ENCODE results near the gene SMG6. TPM values are rescaled to one million over a fixed set of nuclear protein-coding genes. Genes with fewer than 3 reads are reported as not detected.
A peak's percentile ranks its signal among the peaks of the same experiment; 100 is the strongest.

Gene SMG6
- total and polyA plus RNA-seq, 2 donors (not counting 1 experiment from before 2014, with no cell fraction given), result 10.6 to 35.5 TPM

GRCh38 chr17:2060385-2060658 lies 243.3 kb downstream of the SMG6 start:
- Histone ChIP-seq H3K9me3 (ENCODE audit: control extremely low read depth in 1 of 3, control insufficient read depth in 2 of 3, insufficient read depth in 1 of 3, low read length in 2 of 3) (peaks cover 0 to 6% (median 0%) of the 10 kb centered on the region in 3 donors), H3K79me2 (ENCODE audit: control insufficient read depth, insufficient read depth, low read length) (no peaks in the 10 kb centered on the region), H3K4me2 (replicated peaks; ENCODE audit: low read depth, low read length, poor library complexity, severe bottlenecking) (no peak overlapping the region), H3K27ac (ENCODE audit: low read length in 2 of 2) (no peak overlapping the region), H3K4me3 (ENCODE audit: control extremely low read depth in 1 of 5, extremely low read depth in 1 of 5, insufficient read depth in 1 of 5, low read depth in 2 of 5, low read length in 4 of 5) (no peak overlapping the region), H2AFZ (ENCODE audit: insufficient read depth, low read depth, low read length, poor library complexity, severe bottlenecking) (no peak overlapping the region), H3K9ac (ENCODE audit: low read length) (no peak overlapping the region), H4K20me1 (ENCODE audit: control insufficient read depth, insufficient read depth, low read length, poor library complexity, severe bottlenecking) (peaks cover 20% of the 10 kb centered on the region), H3K36me3 (replicated peaks in 1 of 2; ENCODE audit: control extremely low read depth in 1 of 2, control insufficient read depth in 1 of 2, extremely low read depth in 1 of 2, insufficient read depth in 2 of 2, low read length in 1 of 2) (peaks cover 0 to 8% of the 10 kb centered on the region in 2 experiments), H3K4me1 (ENCODE audit: control insufficient read depth in 2 of 2, insufficient read depth in 2 of 2, low read length in 2 of 2) (peaks cover 55% of the 10 kb centered on the region in 2 donors), H3K27me3 (replicated peaks in 1 of 4; ENCODE audit: control extremely low read depth in 1 of 4, control insufficient read depth in 3 of 4, insufficient read depth in 4 of 4, low read length in 3 of 4) (peaks cover 0 to 28% (median 6%) of the 10 kb centered on the region in 4 experiments)
- intact Hi-C loops (cut with micrococcal nuclease), result no loop called here
- ChIA-PET POLR2A (no interaction called here), CTCF (interaction anchor here (1.6 to 8.1 kb wide), 4 partner anchors 9 to 185 kb away, joined by 4 to 330 read pairs (median 54); no protein-coding TSS in a partner anchor)
- Mint-ChIP-seq H3K27me3 (no peaks in the 10 kb centered on the region), H3K9me3 (ENCODE audit: insufficient read depth) (no peaks in the 10 kb centered on the region), H3K4me3 (peak overlapping the region; percentile 39), H3K4me1 (peaks cover 48% of the 10 kb centered on the region), H3K27ac (peak overlapping the region; percentile 2)
- 97% methylated on average over 6 of the region's 6 CpGs for WGBS (ENCODE audit: insufficient coverage)
- TF ChIP-seq CTCF (IDR thresholded peaks at IDR 0.05) (no peak), EZH2 (IDR thresholded peaks at IDR 0.05; ENCODE audit: borderline replicate concordance, insufficient read depth, low read depth, low read length, poor library complexity, severe bottlenecking) (no peak)
- no peak for DNase-seq
- no peak for ATAC-seq (ENCODE audit: low read depth)

GRCh38 chr17:2059547-2060384 lies 243.8 kb downstream of the SMG6 start:
- Histone ChIP-seq H3K79me2 (ENCODE audit: control insufficient read depth, insufficient read depth, low read length) (no peaks in the 10 kb centered on the region), H3K27me3 (replicated peaks in 1 of 4; ENCODE audit: control extremely low read depth in 1 of 4, control insufficient read depth in 3 of 4, insufficient read depth in 4 of 4, low read length in 3 of 4) (peaks cover 0 to 28% (median 6%) of the 10 kb centered on the region in 4 experiments), H3K9ac (ENCODE audit: low read length) (peak overlapping the region; percentile 68), H3K4me1 (ENCODE audit: control insufficient read depth in 2 of 2, insufficient read depth in 2 of 2, low read length in 2 of 2) (peaks cover 50 to 53% of the 10 kb centered on the region in 2 donors), H3K9me3 (ENCODE audit: control extremely low read depth in 1 of 3, control insufficient read depth in 2 of 3, insufficient read depth in 1 of 3, low read length in 2 of 3) (peaks cover 0 to 6% (median 0%) of the 10 kb centered on the region in 3 donors), H3K4me2 (replicated peaks; ENCODE audit: low read depth, low read length, poor library complexity, severe bottlenecking) (peak overlapping the region; percentile 95), H3K36me3 (replicated peaks in 1 of 2; ENCODE audit: control extremely low read depth in 1 of 2, control insufficient read depth in 1 of 2, extremely low read depth in 1 of 2, insufficient read depth in 2 of 2, low read length in 1 of 2) (peaks cover 0 to 8% of the 10 kb centered on the region in 2 experiments), H3K27ac (ENCODE audit: low read length in 2 of 2) (no peak overlapping the region), H3K4me3 (ENCODE audit: control extremely low read depth in 1 of 5, extremely low read depth in 1 of 5, insufficient read depth in 1 of 5, low read depth in 2 of 5, low read length in 4 of 5) (peak overlapping the region in 4 of 5 experiments; percentile 34 to 65 (median 52)), H2AFZ (ENCODE audit: insufficient read depth, low read depth, low read length, poor library complexity, severe bottlenecking) (peak overlapping the region; percentile 66), H4K20me1 (ENCODE audit: control insufficient read depth, insufficient read depth, low read length, poor library complexity, severe bottlenecking) (peaks cover 25% of the 10 kb centered on the region)
- H3K27ac Mint-ChIP-seq, result peak overlapping the region; percentile 59
- CTCF ChIA-PET, result interaction anchor here (1.0 to 8.1 kb wide), 11 partner anchors 10 to 223 kb away, joined by 3 to 330 read pairs (median 4); no protein-coding TSS in a partner anchor
- peaks cover 44% of the 10 kb centered on the region for H3K4me1 Mint-ChIP-seq
- DNase-seq (no peak), ATAC-seq (ENCODE audit: low read depth) (no peak)
- no peaks in the 10 kb centered on the region for H3K9me3 Mint-ChIP-seq (ENCODE audit: insufficient read depth)
- WGBS (ENCODE audit: insufficient coverage), result 52% methylated on average over 19 of the region's 21 CpGs
- intact Hi-C loops (cut with micrococcal nuclease), result loop anchor here (1.0 to 10.0 kb wide), 2 partner anchors 155 to 185 kb away; no protein-coding TSS in a partner anchor
- peak overlapping the region; percentile 75 for H3K4me3 Mint-ChIP-seq
- POLR2A ChIA-PET, result interaction anchor here (1.3 kb wide), 1 partner anchor 29 kb away, joined by 4 read pairs; no protein-coding TSS in a partner anchor
- TF ChIP-seq CTCF (IDR thresholded peaks at IDR 0.05) (no peak), EZH2 (IDR thresholded peaks at IDR 0.05; ENCODE audit: borderline replicate concordance, insufficient read depth, low read depth, low read length, poor library complexity, severe bottlenecking) (no peak)
- no peaks in the 10 kb centered on the region for H3K27me3 Mint-ChIP-seq

Data from B cell (primary cell).